SK-N-SH (cell line): ENCODE measurements around the gene CLSTN2. TPM values are rescaled to one million over a fixed set of nuclear protein-coding genes. Genes with fewer than 3 reads are reported as not detected.

Source experiments
- CTCF ChIA-PET: fragments of 300-600, 350-600 bp; formaldehyde crosslinking; extraction: SDS; loops from one replicate; lab custom pipeline; 2021; lab: Yijun Ruan, JAX
- POLR2A ChIA-PET: fragments of 350-600 bp; sonication (Branson Sonifier 250); formaldehyde crosslinking; extraction: SDS; loops from one replicate; lab custom pipeline; 2020; ENCODE audit warnings: antibody characterized with exemption, inconsistent platforms; lab: Yijun Ruan, JAX
- DNase-seq: peaks from one replicate; pipeline ENCODE4 v3.0.0; 2012
- H2AFZ ChIP-seq: fragments of 200-600 bp; sonication (generic); 2 replicates; pipeline ENCODE4 v1.8.1; 2016; ENCODE audit warnings: antibody characterized with exemption, mild to moderate bottlenecking, low read depth
- H3F3A ChIP-seq: fragments of 200-600 bp; sonication (generic); replicated peaks from 2 replicates; pipeline ENCODE3; 2016; ENCODE audit warnings: antibody characterized with exemption, mild to moderate bottlenecking; ENCODE audit not compliant: insufficient read depth
- H3K27ac ChIP-seq, 2 experiments: fragments of 200-500 bp in 1 of 2; fragments of 200-600 bp in 1 of 2; sonication (Bioruptor generic) in 1 of 2; sonication (generic), shearing (Covaris generic) in 1 of 2; 2 replicates each; pipeline versions ENCODE4 v1.5.1 to v1.6.1; 2014 to 2016; ENCODE audit warnings: low read depth in 2 of 2, inconsistent platforms in 1 of 2, low read length in 1 of 2, mild to moderate bottlenecking in 1 of 2, mixed read lengths in 1 of 2
- H3K27me3 ChIP-seq: fragments of 200-600 bp; sonication (generic), shearing (Covaris generic); 2 replicates; pipeline ENCODE4 v1.6.1; 2016; ENCODE audit warnings: mixed run types; ENCODE audit not compliant: insufficient read depth
- H3K36me3 ChIP-seq, 2 experiments: fragments of 200-500 bp in 1 of 2; fragments of 200-600 bp in 1 of 2; sonication (Bioruptor generic) in 1 of 2; sonication (generic) in 1 of 2; replicated peaks in 1 of 2; 2 replicates each; pipeline versions ENCODE3 to v1.5.1; 2014 to 2016; ENCODE audit warnings: low read length in 1 of 2, mild to moderate bottlenecking in 1 of 2; ENCODE audit not compliant: insufficient read depth in 2 of 2, control insufficient read depth in 1 of 2
- H3K4me1 ChIP-seq, 2 experiments: fragments of 200-500 bp in 1 of 2; fragments of 200-600 bp in 1 of 2; sonication (Bioruptor generic) in 1 of 2; sonication (generic), shearing (Covaris generic) in 1 of 2; 2 replicates each; pipeline versions ENCODE4 v1.5.1 to v1.6.1; 2014 to 2016; ENCODE audit warnings: low read depth in 1 of 2, low read length in 1 of 2, mixed run types in 1 of 2; ENCODE audit not compliant: insufficient read depth in 2 of 2, control insufficient read depth in 1 of 2
- H3K4me2 ChIP-seq: fragments of 200-600 bp; sonication (generic), shearing (Covaris generic); 2 replicates; pipeline ENCODE4 v1.6.1; 2017; ENCODE audit warnings: mixed run types
- H3K4me3 ChIP-seq, 2 experiments: fragments of 200-500 bp in 1 of 2; fragments of 200-600 bp in 1 of 2; sonication (Bioruptor generic) in 1 of 2; sonication (generic), shearing (Covaris generic) in 1 of 2; 2 replicates each; pipeline versions ENCODE4 v1.5.1 to v1.8.1; 2014 to 2016; ENCODE audit warnings: low read depth in 2 of 2, inconsistent platforms in 1 of 2, low read length in 1 of 2, mild to moderate bottlenecking in 1 of 2, mixed read lengths in 1 of 2, moderate library complexity in 1 of 2
- H3K79me2 ChIP-seq: fragments of 200-600 bp; sonication (generic); 2 replicates; pipeline ENCODE4 v1.8.1; 2017; ENCODE audit warnings: mild to moderate bottlenecking; ENCODE audit not compliant: insufficient read depth
- H3K9ac ChIP-seq: fragments of 200-600 bp; sonication (generic); 2 replicates; pipeline ENCODE4 v1.6.1; 2017; ENCODE audit warnings: mixed run types
- H3K9me2 ChIP-seq: fragments of 200-600 bp; sonication (generic); 2 replicates; pipeline ENCODE4 v1.6.1; 2017; ENCODE audit warnings: mixed run types
- H3K9me3 ChIP-seq: fragments of 200-600 bp; sonication (generic); 2 replicates; pipeline ENCODE4 v1.6.1; 2017; ENCODE audit warnings: mixed run types, mild to moderate bottlenecking, moderate library complexity
- H4K20me1 ChIP-seq: fragments of 200-600 bp; sonication (generic); 2 replicates; pipeline ENCODE4 v1.6.1; 2017; ENCODE audit warnings: mild to moderate bottlenecking, mixed run types; ENCODE audit not compliant: insufficient read depth
- ELF1 ChIP-seq: IDR thresholded peaks from 2 replicates; pipeline ENCODE4 v1.4.0; 2012
- EZH2phosphoT487 ChIP-seq: fragments of 200-600 bp; sonication (generic); IDR thresholded peaks from 2 replicates; pipeline ENCODE4 v1.6.1; 2017; ENCODE audit warnings: low read depth, mixed run types, mild to moderate bottlenecking, antibody characterized with exemption, moderate library complexity, borderline replicate concordance
- FOXM1 ChIP-seq: IDR thresholded peaks from 2 replicates; pipeline ENCODE4 v1.4.0; 2012; ENCODE audit warnings: low read depth, mild to moderate bottlenecking
- GABPA ChIP-seq: IDR thresholded peaks from 2 replicates; pipeline ENCODE4 v1.4.0; 2012; ENCODE audit warnings: low read depth, mild to moderate bottlenecking
- MEF2A ChIP-seq: IDR thresholded peaks from 2 replicates; pipeline ENCODE4 v1.4.0; 2012; ENCODE audit warnings: low read depth, borderline replicate concordance
- MXI1 ChIP-seq: IDR thresholded peaks from 2 replicates; pipeline ENCODE4 v1.6.1; 2012; ENCODE audit warnings: mild to moderate bottlenecking, low read depth, low read length, improper control_type of control experiment
- NRF1 ChIP-seq: IDR thresholded peaks from 2 replicates; pipeline ENCODE4 v1.6.1; 2012; ENCODE audit warnings: low read depth, mild to moderate bottlenecking, low read length
- RCOR1 ChIP-seq: fragments of 150-350 bp; IDR thresholded peaks from 2 replicates; pipeline ENCODE4 v1.6.1; 2017; ENCODE audit warnings: antibody characterized with exemption, low read length
- RXRA ChIP-seq: IDR thresholded peaks from 2 replicates; pipeline ENCODE4 v1.4.0; 2012; ENCODE audit warnings: low read depth, mild to moderate bottlenecking, borderline replicate concordance
- SIN3A ChIP-seq: IDR thresholded peaks from 2 replicates; pipeline ENCODE4 v1.6.1; 2012; ENCODE audit warnings: low read depth, mild to moderate bottlenecking, low read length, moderate library complexity, borderline replicate concordance
- SMC3 ChIP-seq: IDR thresholded peaks from 2 replicates; pipeline ENCODE4 v1.6.1; 2012; ENCODE audit warnings: low read depth, low read length, improper control_type of control experiment
- TAF1 ChIP-seq: IDR thresholded peaks from 2 replicates; pipeline ENCODE4 v1.6.1; 2012; ENCODE audit warnings: low read depth, mild to moderate bottlenecking, low read length, moderate library complexity, borderline replicate concordance
- YY1 ChIP-seq: IDR thresholded peaks from 2 replicates; pipeline ENCODE4 v1.4.0; 2012; ENCODE audit warnings: low read depth, mild to moderate bottlenecking
- WGBS: methylation state at CpG from one replicate; pipeline ENCODE4 v1.1.6; 2017; ENCODE audit warnings: low lambda C conversion rate; 5-methylcytosine and 5-hydroxymethylcytosine counted together
- polyA plus RNA-seq, 3 experiments: library from polyadenylated mRNA; depleted of rRNA; stranded (reverse); fragments of >200 nt; gene quantifications; 2 replicates each; pipeline ENCODE4 v1.2.3, GENCODE V29; 2012
- TF ChIP-seq, protein P1 (sequence below): IDR thresholded peaks from 2 replicates; pipeline ENCODE4 v1.4.0; 2012; ENCODE audit warnings: low read depth, borderline replicate concordance

The CLSTN2 gene
- polyA plus RNA-seq, 1 of the 3 experiments (the other 2 are of a cell fraction): 0.02 TPM

- Histone ChIP-seq H3F3A (no peaks in the 10 kb centered on the region), H3K9me3 (no peaks in the 10 kb centered on the region), H3K27ac (no peak overlapping the region), H3K4me3 (no peak overlapping the region), H2AFZ (no peak overlapping the region), H3K9ac (no peak overlapping the region), H3K4me2 (no peak overlapping the region), H3K79me2 (no peaks in the 10 kb centered on the region), H3K9me2 (no peaks in the 10 kb centered on the region), H3K27me3 (no peaks in the 10 kb centered on the region), H3K36me3 (no peaks in the 10 kb centered on the region), H3K4me1 (no peaks in the 10 kb centered on the region), H4K20me1 (no peaks in the 10 kb centered on the region)
- no peak for DNase-seq
- ChIA-PET CTCF (no interaction called here), POLR2A (no interaction called here)
- TF ChIP-seq RXRA: no peak
- TF ChIP-seq RCOR1: no peak
- TF ChIP-seq NRF1: no peak
- TF ChIP-seq MEF2A: no peak
- no peak for TF ChIP-seq ELF1
- no peak for TF ChIP-seq SMC3
- TF ChIP-seq, protein P1, sequence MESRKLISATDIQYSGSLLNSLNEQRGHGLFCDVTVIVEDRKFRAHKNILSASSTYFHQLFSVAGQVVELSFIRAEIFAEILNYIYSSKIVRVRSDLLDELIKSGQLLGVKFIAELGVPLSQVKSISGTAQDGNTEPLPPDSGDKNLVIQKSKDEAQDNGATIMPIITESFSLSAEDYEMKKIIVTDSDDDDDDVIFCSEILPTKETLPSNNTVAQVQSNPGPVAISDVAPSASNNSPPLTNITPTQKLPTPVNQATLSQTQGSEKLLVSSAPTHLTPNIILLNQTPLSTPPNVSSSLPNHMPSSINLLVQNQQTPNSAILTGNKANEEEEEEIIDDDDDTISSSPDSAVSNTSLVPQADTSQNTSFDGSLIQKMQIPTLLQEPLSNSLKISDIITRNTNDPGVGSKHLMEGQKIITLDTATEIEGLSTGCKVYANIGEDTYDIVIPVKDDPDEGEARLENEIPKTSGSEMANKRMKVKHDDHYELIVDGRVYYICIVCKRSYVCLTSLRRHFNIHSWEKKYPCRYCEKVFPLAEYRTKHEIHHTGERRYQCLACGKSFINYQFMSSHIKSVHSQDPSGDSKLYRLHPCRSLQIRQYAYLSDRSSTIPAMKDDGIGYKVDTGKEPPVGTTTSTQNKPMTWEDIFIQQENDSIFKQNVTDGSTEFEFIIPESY: no peak
- TF ChIP-seq FOXM1: no peak
- no peak for TF ChIP-seq GABPA
- TF ChIP-seq EZH2phosphoT487: no peak
- no peak for TF ChIP-seq SIN3A
- no peak for TF ChIP-seq MXI1
- WGBS: 3% methylated on average over 2 of the region's 2 CpGs
Observed at GRCh38 chr3:140545756-140546155, 610.8 kb downstream of the CLSTN2 start.

GRCh38 chr3:140546649-140547048 lies 611.7 kb downstream of the CLSTN2 start:
- H4K20me1 ChIP-seq: no peaks in the 10 kb centered on the region
- no peaks in the 10 kb centered on the region for H3K9me2 ChIP-seq
- H3K4me3 ChIP-seq: no peak overlapping the region
- ChIA-PET CTCF (interaction anchor here (0.6 kb wide), 1 partner anchor 94 kb away, joined by 3 read pairs; no protein-coding TSS in a partner anchor), POLR2A (no interaction called here)
- H2AFZ ChIP-seq: no peak overlapping the region
- no peaks in the 10 kb centered on the region for H3K4me1 ChIP-seq
- no peaks in the 10 kb centered on the region for H3K36me3 ChIP-seq
- no peaks in the 10 kb centered on the region for H3K79me2 ChIP-seq
- no peaks in the 10 kb centered on the region for H3F3A ChIP-seq
- no peak overlapping the region for H3K9ac ChIP-seq
- H3K9me3 ChIP-seq: no peaks in the 10 kb centered on the region
- no peaks in the 10 kb centered on the region for H3K27me3 ChIP-seq
- WGBS: 40% methylated on average over 6 of the region's 6 CpGs
- H3K4me2 ChIP-seq: no peak overlapping the region
- no peak for DNase-seq
- no peak overlapping the region for H3K27ac ChIP-seq
- no peak for TF ChIP-seq MEF2A
- TF ChIP-seq, protein P1: no peak
- no peak for TF ChIP-seq MXI1
- no peak for TF ChIP-seq TAF1
- TF ChIP-seq GABPA: no peak
- TF ChIP-seq YY1: no peak
